Erythroblast (primary cell): ENCODE measurements around the gene MACROD2.

ENCODE experiments used
- GATA1 ChIP-seq: IDR thresholded peaks from 2 replicates; pipeline ENCODE4 v1.6.1; 2011; ENCODE audit warnings: low read depth, mild to moderate bottlenecking, control low read depth, low read length, moderate library complexity
- POLR2A ChIP-seq: IDR thresholded peaks from 2 replicates; pipeline ENCODE4 v1.6.1; 2011; ENCODE audit warnings: mild to moderate bottlenecking, low read length

- TF ChIP-seq POLR2A = no peak
- TF ChIP-seq GATA1 = no peak
Measured at GRCh38 chr20:15081261-15081660, 1085.9 kb downstream of the MACROD2 start.
